GM23338 (cell line): ENCODE data around the gene ILDR2. TPM values are rescaled to one million over a fixed set of nuclear protein-coding genes. Genes with fewer than 3 reads are reported as not detected.

Experiments used
- ATAC-seq: fragments of 200-7000 bp; cut with Tn5 transposase; 3 replicates; pipeline ENCODE4 v1.9.1; 2020
- DNase-seq: peaks from one replicate; pipeline ENCODE4 v3.0.0-alpha.2; 2015; ENCODE audit warnings: low spot score
- H2AFZ ChIP-seq: fragments of 200-600 bp; sonication (generic); 2 replicates; pipeline ENCODE4 v1.8.0; 2016; ENCODE audit warnings: antibody characterized with exemption, mild to moderate bottlenecking, moderate library complexity
- H3F3A ChIP-seq: fragments of 200-600 bp; sonication (generic); replicated peaks from 2 replicates; pipeline ENCODE4 v1.8.0; 2017; ENCODE audit warnings: antibody characterized with exemption, mixed run types, low read depth
- H3K27ac ChIP-seq: fragments of 200-600 bp; sonication (generic); 2 replicates; pipeline ENCODE4 v1.6.1; 2016; ENCODE audit warnings: low read depth
- H3K27me3 ChIP-seq: fragments of 200-600 bp; sonication (generic); 2 replicates; pipeline ENCODE4 v1.8.0; 2016; ENCODE audit warnings: mild to moderate bottlenecking, mixed run types, moderate library complexity; ENCODE audit not compliant: insufficient read depth
- H3K36me3 ChIP-seq: fragments of 200-600 bp; sonication (generic); 2 replicates; pipeline ENCODE4 v1.8.0; 2016; ENCODE audit warnings: mild to moderate bottlenecking; ENCODE audit not compliant: insufficient read depth
- H3K4me1 ChIP-seq: fragments of 200-600 bp; sonication (generic); 2 replicates; pipeline ENCODE4 v1.8.0; 2016; ENCODE audit warnings: mild to moderate bottlenecking, moderate library complexity; ENCODE audit not compliant: insufficient read depth
- H3K4me2 ChIP-seq: fragments of 200-600 bp; sonication (generic); 2 replicates; pipeline ENCODE4 v1.7.1; 2017; ENCODE audit warnings: mixed run types
- H3K4me3 ChIP-seq: fragments of 200-600 bp; sonication (generic); 2 replicates; pipeline ENCODE4 v1.6.1; 2016; ENCODE audit warnings: mixed run types
- H3K79me2 ChIP-seq: fragments of 200-600 bp; sonication (generic); replicated peaks from 2 replicates; pipeline ENCODE4 v1.8.0; 2017; ENCODE audit warnings: mild to moderate bottlenecking; ENCODE audit not compliant: insufficient read depth
- H3K9me2 ChIP-seq: fragments of 200-600 bp; sonication (generic); 2 replicates; pipeline ENCODE4 v1.8.0; 2017; ENCODE audit not compliant: insufficient read depth
- H4K20me1 ChIP-seq: fragments of 200-600 bp; sonication (generic); replicated peaks from 2 replicates; pipeline ENCODE4 v1.8.0; 2017; ENCODE audit warnings: mild to moderate bottlenecking; ENCODE audit not compliant: insufficient read depth
- H3K27ac Mint-ChIP-seq: 2 replicates; pipeline ENCODE4 v1.8.0; 2020; ENCODE audit warnings: inconsistent platforms, mild to moderate bottlenecking, moderate library complexity, mixed read lengths
- H3K27me3 Mint-ChIP-seq: 3 replicates; pipeline ENCODE4 v1.8.0; 2022; ENCODE audit warnings: low read depth, mild to moderate bottlenecking, moderate library complexity, mixed read lengths, inconsistent platforms; ENCODE audit not compliant: insufficient read depth, poor library complexity
- H3K36me3 Mint-ChIP-seq: 3 replicates; pipeline ENCODE4 v1.8.0; 2021; ENCODE audit warnings: low read depth, mild to moderate bottlenecking, inconsistent platforms, moderate library complexity, mixed read lengths
- H3K4me1 Mint-ChIP-seq: 3 replicates; pipeline ENCODE4 v1.8.0; 2020; ENCODE audit warnings: mild to moderate bottlenecking, inconsistent platforms, mixed read lengths
- H3K4me3 Mint-ChIP-seq: 3 replicates; pipeline ENCODE4 v1.8.0; 2021; ENCODE audit warnings: moderate library complexity, mild to moderate bottlenecking, inconsistent platforms, mixed read lengths
- H3K9me3 Mint-ChIP-seq: 3 replicates; pipeline ENCODE4 v1.8.0; 2020; ENCODE audit warnings: moderate library complexity, mild to moderate bottlenecking, inconsistent platforms, mixed read lengths
- CREB1 ChIP-seq: fragments of 250-450 bp; sonication (Bioruptor Pico); IDR thresholded peaks from 2 replicates; pipeline ENCODE4 v1.5.0; 2020; ENCODE audit warnings: low read depth, mild to moderate bottlenecking, moderate library complexity
- CTCF ChIP-seq, 2 experiments: fragments of 200-600 bp in 1 of 2; sonication (generic) in 1 of 2; conservative IDR thresholded peaks; 2 replicates each; pipeline versions ENCODE4 v1.5.1 to v1.6.1; 2016 to 2017; ENCODE audit warnings: antibody characterized with exemption in 2 of 2, low read depth in 2 of 2, mild to moderate bottlenecking in 2 of 2, moderate library complexity in 1 of 2
- ETS1 ChIP-seq: IDR thresholded peaks from 2 replicates; pipeline ENCODE4 v1.6.1; 2016; ENCODE audit warnings: antibody characterized with exemption
- EZH2 ChIP-seq: fragments of 200-600 bp; sonication (generic); IDR thresholded peaks from one replicate; pipeline ENCODE4 v1.8.0; 2017; ENCODE audit warnings: antibody characterized with exemption, mild to moderate bottlenecking, low read depth; ENCODE audit not compliant: unreplicated experiment
- EZH2phosphoT487 ChIP-seq: fragments of 200-600 bp; sonication (generic); IDR thresholded peaks from one replicate; pipeline ENCODE4 v1.8.1; 2018; ENCODE audit warnings: antibody characterized with exemption; ENCODE audit not compliant: unreplicated experiment
- JUNB ChIP-seq: IDR thresholded peaks from one replicate; pipeline ENCODE4 v1.6.1; 2016; ENCODE audit warnings: antibody characterized with exemption; ENCODE audit not compliant: unreplicated experiment
- NANOG ChIP-seq: IDR thresholded peaks from 2 replicates; pipeline ENCODE4 v1.6.1; 2016; ENCODE audit warnings: antibody characterized with exemption, borderline replicate concordance
- POLR2AphosphoS5 ChIP-seq: IDR thresholded peaks from 2 replicates; pipeline ENCODE4 v1.6.1; 2016; ENCODE audit warnings: antibody characterized with exemption, low read depth
- REST ChIP-seq: IDR thresholded peaks from one replicate; pipeline ENCODE4 v1.6.1; 2018; ENCODE audit warnings: antibody characterized with exemption; ENCODE audit not compliant: unreplicated experiment
- STAT1 ChIP-seq: IDR thresholded peaks from one replicate; pipeline ENCODE4 v1.6.1; 2016; ENCODE audit warnings: antibody characterized with exemption; ENCODE audit not compliant: unreplicated experiment
- ZNF114 ChIP-seq: fragments of 250-450 bp; sonication (Bioruptor Pico); IDR thresholded peaks from 2 replicates; pipeline ENCODE4 v1.5.0; 2020; ENCODE audit warnings: mild to moderate bottlenecking, moderate library complexity
- polyA plus RNA-seq: library from polyadenylated mRNA; unstranded; fragments of >200 nt; fragmentation: Nextera tagmentation; extraction: Ambion mirVana; gene quantifications from 2 replicates; pipeline ENCODE4 v1.2.1, GENCODE V29; 2016
- total RNA-seq: library from RNA; depleted of rRNA; stranded (reverse); fragments of >200 nt; shearing (Covaris generic); gene quantifications from 2 replicates; pipeline ENCODE4 v1.2.3, GENCODE V29; 2014

The ILDR2 gene
- total and polyA plus RNA-seq, 2 experiments from 2014 or later, result 0.27 to 2.4 TPM

GRCh38 chr1:167011560-167012191 lies 36.3 kb upstream of the ILDR2 start (continued):
- TF ChIP-seq STAT1 (no peak), CREB1 (CRISPR knock-in tag) (no peak), ETS1 (no peak), NANOG (no peak), EZH2phosphoT487 (no peak), ZNF114 (CRISPR knock-in tag) (no peak)

- Mint-ChIP-seq H3K9me3 (no peaks in the 10 kb centered on the region), H3K27ac (no peak overlapping the region), H3K4me3 (no peak overlapping the region), H3K36me3 (no peaks in the 10 kb centered on the region), H3K27me3 (no peaks in the 10 kb centered on the region), H3K4me1 (peaks cover 2% of the 10 kb centered on the region; the same call in 1 of the 3 replicates)
- Histone ChIP-seq H3K9me2 (no peaks in the 10 kb centered on the region), H3K79me2 (no peaks in the 10 kb centered on the region), H4K20me1 (no peaks in the 10 kb centered on the region), H3K4me3 (no peak overlapping the region), H3K27ac (no peak overlapping the region), H3K27me3 (no peaks in the 10 kb centered on the region), H2AFZ (no peak overlapping the region), H3F3A (no peaks in the 10 kb centered on the region), H3K36me3 (no peaks in the 10 kb centered on the region), H3K4me2 (no peak overlapping the region), H3K4me1 (peaks cover 6% of the 10 kb centered on the region)
- DNase-seq, result no peak
- no peak for ATAC-seq
- TF ChIP-seq NANOG, result no peak
- no peak for TF ChIP-seq POLR2AphosphoS5
- no peak for TF ChIP-seq ZNF114 (CRISPR knock-in tag)
- no peak for TF ChIP-seq EZH2
- TF ChIP-seq REST, result no peak
These were observed 28.4 kb upstream of the ILDR2 start for GRCh38 chr1:167003711-167004110.

- H3K9me2 ChIP-seq, result no peaks in the 10 kb centered on the region
- no peak overlapping the region for H3K27ac ChIP-seq
- H3K4me2 ChIP-seq, result no peak overlapping the region
- peaks cover 6% of the 10 kb centered on the region for H3K4me1 ChIP-seq
- H3K36me3 ChIP-seq, result no peaks in the 10 kb centered on the region
- TF ChIP-seq NANOG (no peak), EZH2phosphoT487 (no peak), JUNB (no peak), CTCF (conservative IDR thresholded peaks at IDR 0.05; ENCODE audit: low read depth in 2 of 2) (no peak), ZNF114 (CRISPR knock-in tag) (no peak), REST (no peak), STAT1 (no peak)
- no peaks in the 10 kb centered on the region for H3K27me3 ChIP-seq
- no peak overlapping the region for H3K27ac Mint-ChIP-seq
- H3K36me3 Mint-ChIP-seq, result no peaks in the 10 kb centered on the region
- peaks cover 4% of the 10 kb centered on the region; the same call in 1 of the 3 replicates for H3K4me1 Mint-ChIP-seq
- H3K4me3 Mint-ChIP-seq, result no peak overlapping the region
- ATAC-seq (no peak), DNase-seq (no peak)
- no peaks in the 10 kb centered on the region for H3K27me3 Mint-ChIP-seq
- H3K9me3 Mint-ChIP-seq, result no peaks in the 10 kb centered on the region
- H4K20me1 ChIP-seq, result no peaks in the 10 kb centered on the region
- H2AFZ ChIP-seq, result no peak overlapping the region
- no peak overlapping the region for H3K4me3 ChIP-seq
- H3F3A ChIP-seq, result no peaks in the 10 kb centered on the region
- no peaks in the 10 kb centered on the region for H3K79me2 ChIP-seq
These were observed 27.0 kb upstream of the ILDR2 start for GRCh38 chr1:167002354-167002753.
